Measurements from ENCODE around the gene GARIN5B. TPM values are rescaled to one million over a fixed set of nuclear protein-coding genes. Genes with fewer than 3 reads are reported as not detected.

The GARIN5B gene
- polyA plus RNA-seq, 1 of the 3 experiments (the other 2 are of a cell fraction): not detected

- WGBS (ENCODE audit: low lambda C conversion rate): 79% methylated on average over 4 of the region's 7 CpGs
- Histone ChIP-seq H2AFZ (ENCODE audit: low read depth) (no peak overlapping the region), H3K27me3 (ENCODE audit: insufficient read depth) (no peaks in the 10 kb centered on the region), H3K9ac (no peak overlapping the region), H3K9me3 (no peaks in the 10 kb centered on the region), H3K4me1 (ENCODE audit: control insufficient read depth in 1 of 2, insufficient read depth in 2 of 2, low read depth in 1 of 2, low read length in 1 of 2) (no peaks in the 10 kb centered on the region), H3K36me3 (replicated peaks in 1 of 2; ENCODE audit: control insufficient read depth in 1 of 2, insufficient read depth in 2 of 2, low read length in 1 of 2) (peaks cover 23 to 29% of the 10 kb centered on the region in 2 experiments), H3K9me2 (no peaks in the 10 kb centered on the region), H4K20me1 (ENCODE audit: insufficient read depth) (no peaks in the 10 kb centered on the region), H3F3A (replicated peaks; ENCODE audit: insufficient read depth) (no peaks in the 10 kb centered on the region), H3K79me2 (ENCODE audit: insufficient read depth) (no peaks in the 10 kb centered on the region), H3K27ac (ENCODE audit: low read depth in 2 of 2, low read length in 1 of 2) (no peak overlapping the region), H3K4me2 (no peak overlapping the region), H3K4me3 (ENCODE audit: low read depth in 2 of 2, low read length in 1 of 2) (no peak overlapping the region)
- TF ChIP-seq YY1 (IDR thresholded peaks at IDR 0.05; ENCODE audit: low read depth): no peak
- no peak for TF ChIP-seq GABPA (IDR thresholded peaks at IDR 0.05; ENCODE audit: low read depth)
- TF ChIP-seq CHD2 (IDR thresholded peaks at IDR 0.05; ENCODE audit: low read length, partially characterized antibody): no peak
- TF ChIP-seq POLR2AphosphoS5 (IDR thresholded peaks at IDR 0.05; ENCODE audit: low read depth, low read length): no peak
- TF ChIP-seq FOXM1 (IDR thresholded peaks at IDR 0.05; ENCODE audit: low read depth): no peak
- no peak for TF ChIP-seq EZH2phosphoT487 (IDR thresholded peaks at IDR 0.05; ENCODE audit: borderline replicate concordance, low read depth)
- TF ChIP-seq FOSL2 (IDR thresholded peaks at IDR 0.05; ENCODE audit: borderline replicate concordance, low read depth): no peak
- no peak for TF ChIP-seq RAD21 (IDR thresholded peaks at IDR 0.05; ENCODE audit: low read length)
- TF ChIP-seq, protein P1, sequence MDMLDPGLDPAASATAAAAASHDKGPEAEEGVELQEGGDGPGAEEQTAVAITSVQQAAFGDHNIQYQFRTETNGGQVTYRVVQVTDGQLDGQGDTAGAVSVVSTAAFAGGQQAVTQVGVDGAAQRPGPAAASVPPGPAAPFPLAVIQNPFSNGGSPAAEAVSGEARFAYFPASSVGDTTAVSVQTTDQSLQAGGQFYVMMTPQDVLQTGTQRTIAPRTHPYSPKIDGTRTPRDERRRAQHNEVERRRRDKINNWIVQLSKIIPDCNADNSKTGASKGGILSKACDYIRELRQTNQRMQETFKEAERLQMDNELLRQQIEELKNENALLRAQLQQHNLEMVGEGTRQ (IDR thresholded peaks at IDR 0.05; ENCODE audit: borderline replicate concordance, low read depth, low read length): no peak
- TF ChIP-seq RFX5 (IDR thresholded peaks at IDR 0.05; ENCODE audit: low read length): no peak
- no peak for TF ChIP-seq SMC3 (IDR thresholded peaks at IDR 0.05; ENCODE audit: low read depth, low read length)
- no peak for TF ChIP-seq MAX (IDR thresholded peaks at IDR 0.05; ENCODE audit: low read depth)
- no peak for DNase-seq
- POLR2A ChIA-PET: interaction anchor here (0.8 to 1.5 kb wide), 3 partner anchors 9 to 16 kb away, joined by 3 to 4 read pairs (median 3); no protein-coding TSS in a partner anchor
- CTCF ChIA-PET: interaction anchor here (1.0 to 1.2 kb wide), 2 partner anchors 9 to 194 kb away, joined by 3 to 6 read pairs; no protein-coding TSS in a partner anchor
Observed at GRCh38 chr19:55310498-55310897, 52.6 kb downstream of the GARIN5B start.

DNA sequence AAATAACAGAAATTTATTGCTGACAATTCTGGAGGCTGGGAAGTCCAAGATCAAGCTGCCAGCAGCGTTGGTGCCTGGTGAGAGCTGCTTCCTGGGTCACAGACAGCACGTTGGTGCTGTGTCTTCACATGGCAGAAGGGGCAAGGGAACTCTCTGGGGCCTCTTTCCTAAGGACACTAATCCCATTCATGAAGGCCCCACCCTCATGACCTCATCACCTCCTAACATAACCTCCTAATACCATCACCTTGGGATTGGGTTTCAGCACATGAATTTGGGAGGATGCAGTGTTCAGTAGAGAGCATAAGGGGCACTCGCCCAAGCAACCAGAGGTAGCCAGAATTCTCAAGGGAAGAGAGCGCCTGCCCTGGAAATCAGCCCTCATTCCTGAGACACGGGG, 53.6 kb downstream of the GARIN5B start:
- no peaks in the 10 kb centered on the region for H3K79me2 ChIP-seq (ENCODE audit: insufficient read depth)
- peaks cover 29 to 30% of the 10 kb centered on the region in 2 experiments for H3K36me3 ChIP-seq (replicated peaks in 1 of 2; ENCODE audit: control insufficient read depth in 1 of 2, insufficient read depth in 2 of 2, low read length in 1 of 2)
- no peak overlapping the region for H3K4me2 ChIP-seq
- no peak overlapping the region for H3K4me3 ChIP-seq (ENCODE audit: low read depth in 2 of 2, low read length in 1 of 2)
- no peaks in the 10 kb centered on the region for H3K4me1 ChIP-seq (ENCODE audit: control insufficient read depth in 1 of 2, insufficient read depth in 2 of 2, low read depth in 1 of 2, low read length in 1 of 2)
- H3K9me3 ChIP-seq: no peaks in the 10 kb centered on the region
- 90% methylated on average over 5 of the region's 5 CpGs for WGBS (ENCODE audit: low lambda C conversion rate)
- TF ChIP-seq GABPA (IDR thresholded peaks at IDR 0.05; ENCODE audit: low read depth): no peak
- no peak for TF ChIP-seq CHD2 (IDR thresholded peaks at IDR 0.05; ENCODE audit: low read length, partially characterized antibody)
- TF ChIP-seq RFX5 (IDR thresholded peaks at IDR 0.05; ENCODE audit: low read length): no peak
- TF ChIP-seq EZH2phosphoT487 (IDR thresholded peaks at IDR 0.05; ENCODE audit: borderline replicate concordance, low read depth): no peak
- no peak for TF ChIP-seq IRF3 (IDR thresholded peaks at IDR 0.05; ENCODE audit: low read depth, low read length)
- TF ChIP-seq ELF1 (IDR thresholded peaks at IDR 0.05): no peak
- H3F3A ChIP-seq (replicated peaks; ENCODE audit: insufficient read depth): no peaks in the 10 kb centered on the region
- H3K9me2 ChIP-seq: no peaks in the 10 kb centered on the region
- POLR2A ChIA-PET: interaction anchor here (1.4 to 1.5 kb wide), 2 partner anchors 8 to 12 kb away, joined by 3 to 4 read pairs; no protein-coding TSS in a partner anchor
- no peak overlapping the region for H2AFZ ChIP-seq (ENCODE audit: low read depth)
- CTCF ChIA-PET: interaction anchor here (1.2 kb wide), 1 partner anchor 8 kb away, joined by 6 read pairs; no protein-coding TSS in a partner anchor
- H3K27ac ChIP-seq (ENCODE audit: low read depth in 2 of 2, low read length in 1 of 2): no peak overlapping the region
- DNase-seq: no peak
- H4K20me1 ChIP-seq (ENCODE audit: insufficient read depth): no peaks in the 10 kb centered on the region
- H3K27me3 ChIP-seq (ENCODE audit: insufficient read depth): no peaks in the 10 kb centered on the region
- no peak overlapping the region for H3K9ac ChIP-seq
